ENCODE data around the gene EBF4.
A peak's percentile ranks its signal among the peaks of the same experiment; 100 is the strongest.
"Not testable (repeated sequence)": the region's sequence is repeated elsewhere in the genome, so short reads cannot be mapped to it uniquely, and the experiment has no call there.

The EBF4 gene

DNA sequence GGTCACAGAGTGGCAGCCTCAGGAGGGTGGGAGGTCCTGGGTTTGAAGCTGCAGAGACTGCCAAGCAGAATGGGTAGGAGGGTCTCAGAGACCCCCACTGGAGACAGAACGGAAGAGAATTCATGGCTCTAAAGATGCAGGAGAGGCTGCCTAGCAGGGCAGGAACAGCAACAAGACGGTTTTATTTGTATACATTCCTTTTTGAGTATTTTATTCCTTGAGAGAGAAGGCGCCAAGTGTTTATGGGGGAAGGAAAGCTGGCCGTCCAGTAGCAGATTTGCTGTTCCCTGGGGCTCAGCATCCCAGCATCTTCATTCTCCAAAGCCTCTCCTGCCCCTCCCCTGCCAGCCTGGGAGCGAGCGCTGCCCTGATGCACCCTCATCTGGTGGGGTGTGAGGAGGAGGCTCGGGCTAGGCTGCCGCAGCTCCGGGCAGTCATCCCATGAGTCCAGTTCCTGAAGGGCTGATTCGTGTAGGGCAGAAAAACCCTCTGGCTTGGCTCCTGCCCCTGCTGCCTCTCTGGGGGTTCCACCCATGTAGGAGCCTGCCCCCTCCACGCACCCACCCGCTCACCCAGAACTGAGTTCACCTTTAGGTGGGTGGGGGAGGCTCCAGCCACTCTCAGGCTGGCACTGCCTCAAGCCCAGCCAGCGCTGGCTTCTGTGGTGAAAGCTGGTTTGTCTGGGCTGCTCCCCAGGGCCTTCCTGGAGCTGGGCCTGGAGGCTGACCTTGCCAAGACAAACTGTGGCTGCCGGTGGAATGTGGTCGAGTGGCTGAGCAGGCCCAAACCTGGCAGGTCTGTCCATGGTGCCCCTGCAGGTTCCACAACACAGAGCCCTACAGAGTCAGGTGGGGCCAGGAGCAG, 75.4 kb downstream of the EBF4 start:
- TF ChIP-seq, protein P1, sequence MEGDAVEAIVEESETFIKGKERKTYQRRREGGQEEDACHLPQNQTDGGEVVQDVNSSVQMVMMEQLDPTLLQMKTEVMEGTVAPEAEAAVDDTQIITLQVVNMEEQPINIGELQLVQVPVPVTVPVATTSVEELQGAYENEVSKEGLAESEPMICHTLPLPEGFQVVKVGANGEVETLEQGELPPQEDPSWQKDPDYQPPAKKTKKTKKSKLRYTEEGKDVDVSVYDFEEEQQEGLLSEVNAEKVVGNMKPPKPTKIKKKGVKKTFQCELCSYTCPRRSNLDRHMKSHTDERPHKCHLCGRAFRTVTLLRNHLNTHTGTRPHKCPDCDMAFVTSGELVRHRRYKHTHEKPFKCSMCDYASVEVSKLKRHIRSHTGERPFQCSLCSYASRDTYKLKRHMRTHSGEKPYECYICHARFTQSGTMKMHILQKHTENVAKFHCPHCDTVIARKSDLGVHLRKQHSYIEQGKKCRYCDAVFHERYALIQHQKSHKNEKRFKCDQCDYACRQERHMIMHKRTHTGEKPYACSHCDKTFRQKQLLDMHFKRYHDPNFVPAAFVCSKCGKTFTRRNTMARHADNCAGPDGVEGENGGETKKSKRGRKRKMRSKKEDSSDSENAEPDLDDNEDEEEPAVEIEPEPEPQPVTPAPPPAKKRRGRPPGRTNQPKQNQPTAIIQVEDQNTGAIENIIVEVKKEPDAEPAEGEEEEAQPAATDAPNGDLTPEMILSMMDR (IDR thresholded peaks at IDR 0.05; ENCODE audit: low read length, missing control alignments), result no peak
- peak; percentile 53 for DNase-seq (ENCODE audit: low read depth)
- H3K4me3 ChIP-seq (replicated peaks; ENCODE audit: low read depth, low read length), result no peak overlapping the region

DNA sequence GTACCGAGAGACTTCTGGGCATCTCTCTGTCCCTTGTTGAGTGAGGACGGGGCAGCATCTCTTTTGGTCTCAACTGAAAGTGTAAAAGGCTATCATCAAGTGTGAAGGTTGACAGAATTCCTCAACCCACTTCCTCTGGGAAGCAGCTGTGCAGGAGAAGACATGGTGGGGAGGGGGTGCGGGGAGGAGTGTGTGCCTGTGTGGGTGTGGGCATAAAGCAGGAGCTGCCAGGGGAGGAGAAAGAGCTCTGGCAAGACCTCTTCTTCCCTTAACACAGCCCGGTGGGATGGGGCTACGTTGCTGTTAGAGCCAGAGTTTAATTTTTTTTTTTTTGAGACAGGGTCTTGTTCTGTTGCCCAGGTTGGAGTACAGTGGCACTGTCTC, 76.0 kb downstream of the EBF4 start:
- H3K4me3 ChIP-seq (replicated peaks; ENCODE audit: low read depth, low read length), result no peak overlapping the region
- TF ChIP-seq, protein P1 (IDR thresholded peaks at IDR 0.05; ENCODE audit: low read length, missing control alignments), result no peak
- DNase-seq (ENCODE audit: low read depth), result peak; percentile 7

DNA sequence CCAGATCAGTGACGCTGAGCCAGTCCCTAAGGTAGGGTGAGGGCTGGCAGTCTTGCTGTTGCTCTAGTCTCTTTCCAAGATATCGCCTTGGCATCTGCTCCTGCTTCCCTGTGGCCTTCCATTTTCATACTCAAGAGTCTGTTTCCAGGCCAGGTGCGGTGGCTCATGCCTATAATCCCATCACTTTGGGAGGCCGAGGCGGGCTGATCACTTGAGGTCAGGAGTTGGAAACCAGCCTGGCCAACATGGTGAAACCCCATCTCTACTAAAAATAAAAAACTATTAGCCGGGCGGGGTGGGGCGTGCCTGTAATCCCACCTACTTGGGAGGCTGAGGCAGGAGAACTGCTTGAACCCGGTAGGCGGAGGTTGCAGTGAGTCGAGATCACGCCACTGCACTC, 77.5 kb downstream of the EBF4 start:
- not testable (repeated sequence) for H3K4me3 ChIP-seq (replicated peaks; ENCODE audit: low read depth, low read length); DNase-seq (ENCODE audit: low read depth)

DNA sequence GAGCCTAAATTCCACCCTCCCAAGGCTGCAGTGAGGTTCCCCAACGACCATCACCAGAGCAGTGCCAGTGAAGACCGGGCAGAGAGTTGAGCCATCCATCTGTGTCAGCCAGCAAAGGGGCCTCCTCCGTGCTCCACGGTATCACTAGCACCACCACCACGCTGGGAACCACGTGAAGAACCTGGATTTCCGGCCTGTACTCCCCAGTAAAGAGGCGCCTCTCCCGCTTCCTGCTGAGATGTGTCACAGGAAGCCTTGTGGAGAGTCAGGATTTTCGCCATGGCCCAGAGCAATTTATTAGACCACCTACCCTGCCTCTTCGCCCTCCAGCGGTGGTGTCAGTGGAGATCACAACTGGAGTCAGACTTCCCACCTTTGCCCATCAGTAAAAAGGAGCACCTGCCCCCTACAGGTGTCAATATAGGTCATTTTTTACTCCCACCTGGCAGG, 79.1 kb downstream of the EBF4 start:
- TF ChIP-seq, protein P1 (IDR thresholded peaks at IDR 0.05; ENCODE audit: low read length, missing control alignments), result no peak
- DNase-seq (ENCODE audit: low read depth), result peak; percentile 59

DNA sequence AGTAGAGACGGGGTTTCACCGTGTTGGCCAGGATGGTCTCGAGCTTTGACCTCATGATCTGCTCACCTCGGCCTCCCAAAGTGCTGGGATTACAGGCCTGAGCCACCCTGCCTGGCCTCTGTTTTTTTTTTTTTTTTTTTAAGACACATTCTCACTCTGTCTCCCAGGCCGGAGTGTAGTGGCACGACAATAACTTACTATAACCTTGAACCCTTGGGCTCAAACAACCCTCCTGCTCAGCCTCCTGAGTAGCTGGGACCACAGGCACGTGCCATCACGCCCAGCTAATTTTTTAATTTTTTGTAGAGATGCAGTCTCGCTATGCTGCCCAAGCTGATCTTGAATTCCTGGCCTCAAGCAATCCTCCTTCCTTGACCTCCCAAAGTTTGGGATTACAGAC, 81.2 kb downstream of the EBF4 start:
- no peak overlapping the region for H3K4me3 ChIP-seq (replicated peaks; ENCODE audit: low read depth, low read length)
- no peak for DNase-seq (ENCODE audit: low read depth)
- TF ChIP-seq, protein P1 (IDR thresholded peaks at IDR 0.05; ENCODE audit: low read length, missing control alignments), result no peak

More for the DNA sequence above, 79.1 kb downstream of the EBF4 start:
- no peak overlapping the region for H3K4me3 ChIP-seq (replicated peaks; ENCODE audit: low read depth, low read length)

DNA sequence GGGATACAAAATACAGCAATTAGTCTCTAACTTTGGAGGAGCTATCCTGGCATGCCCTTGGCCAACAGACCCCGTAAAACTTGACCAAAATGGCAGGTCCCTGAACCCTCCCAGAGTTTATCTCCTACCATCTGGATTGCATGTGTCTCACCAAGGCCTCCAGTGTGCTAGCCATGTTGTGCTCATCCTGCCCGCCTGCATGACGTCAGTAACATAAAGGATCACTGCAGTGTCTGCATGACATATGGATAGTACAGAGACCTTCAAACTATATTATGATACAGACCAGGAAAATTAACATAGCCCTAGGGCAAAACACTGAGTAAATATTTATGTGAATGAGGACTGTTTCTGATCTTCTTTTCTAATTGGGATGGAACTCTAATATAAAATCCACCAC, 82.6 kb downstream of the EBF4 start:
- no peak overlapping the region for H3K4me3 ChIP-seq (replicated peaks; ENCODE audit: low read depth, low read length)
- DNase-seq (ENCODE audit: low read depth), result no peak
- TF ChIP-seq, protein P1 (IDR thresholded peaks at IDR 0.05; ENCODE audit: low read length, missing control alignments), result no peak

DNA sequence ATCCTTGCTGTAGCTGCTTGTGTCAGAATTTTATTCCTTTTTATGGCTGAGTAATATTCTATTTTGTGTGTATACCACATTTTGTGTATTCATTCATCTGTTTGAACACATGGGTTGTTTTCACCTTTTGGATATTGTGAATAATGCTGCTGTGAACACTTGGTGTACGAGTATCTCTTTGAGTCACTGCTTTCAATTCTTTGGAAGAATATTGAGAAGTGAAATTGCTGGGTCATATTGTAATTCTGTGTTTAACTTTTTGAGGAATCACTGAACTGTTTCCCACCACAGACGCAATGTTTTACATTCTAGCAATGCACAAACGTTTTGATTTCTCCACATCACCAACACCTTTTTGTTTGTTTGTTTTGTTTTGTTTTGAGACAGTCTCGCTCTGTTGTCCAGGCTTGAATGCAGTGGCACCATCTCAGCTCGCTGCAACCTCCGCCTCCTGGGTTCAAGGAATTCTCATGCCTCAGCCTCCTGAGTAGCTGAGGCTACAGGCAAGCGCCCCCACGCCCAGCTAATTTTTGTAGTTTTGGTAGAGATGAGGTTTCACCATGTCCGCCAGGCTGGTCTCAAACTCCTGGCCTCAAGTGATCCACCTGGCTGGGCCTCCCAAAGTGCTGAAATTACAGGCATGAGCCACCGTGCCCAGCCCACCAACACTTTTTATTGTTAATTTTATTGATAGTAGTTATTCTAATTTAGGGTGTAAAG, 86.2 kb downstream of the EBF4 start:
- TF ChIP-seq, protein P1 (IDR thresholded peaks at IDR 0.05; ENCODE audit: low read length, missing control alignments), result no peak
- H3K4me3 ChIP-seq (replicated peaks; ENCODE audit: low read depth, low read length), result no peak overlapping the region
- no peak for DNase-seq (ENCODE audit: low read depth)

All from fibroblast of pulmonary artery (primary cell).